GM23338 (cell line): ENCODE measurements around the gene KIRREL3. TPM values are rescaled to one million over a fixed set of nuclear protein-coding genes. Genes with fewer than 3 reads are reported as not detected.

Experiments
- ATAC-seq: fragments of 200-7000 bp; cut with Tn5 transposase; 3 replicates; pipeline ENCODE4 v1.9.1; 2020
- DNase-seq: peaks from one replicate; pipeline ENCODE4 v3.0.0-alpha.2; 2015; ENCODE audit warnings: low spot score
- H2AFZ ChIP-seq: fragments of 200-600 bp; sonication (generic); 2 replicates; pipeline ENCODE4 v1.8.0; 2016; ENCODE audit warnings: antibody characterized with exemption, mild to moderate bottlenecking, moderate library complexity
- H3F3A ChIP-seq: fragments of 200-600 bp; sonication (generic); replicated peaks from 2 replicates; pipeline ENCODE4 v1.8.0; 2017; ENCODE audit warnings: antibody characterized with exemption, mixed run types, low read depth
- H3K27ac ChIP-seq: fragments of 200-600 bp; sonication (generic); 2 replicates; pipeline ENCODE4 v1.6.1; 2016; ENCODE audit warnings: low read depth
- H3K27me3 ChIP-seq: fragments of 200-600 bp; sonication (generic); 2 replicates; pipeline ENCODE4 v1.8.0; 2016; ENCODE audit warnings: mild to moderate bottlenecking, mixed run types, moderate library complexity; ENCODE audit not compliant: insufficient read depth
- H3K36me3 ChIP-seq: fragments of 200-600 bp; sonication (generic); 2 replicates; pipeline ENCODE4 v1.8.0; 2016; ENCODE audit warnings: mild to moderate bottlenecking; ENCODE audit not compliant: insufficient read depth
- H3K4me1 ChIP-seq: fragments of 200-600 bp; sonication (generic); 2 replicates; pipeline ENCODE4 v1.8.0; 2016; ENCODE audit warnings: mild to moderate bottlenecking, moderate library complexity; ENCODE audit not compliant: insufficient read depth
- H3K4me2 ChIP-seq: fragments of 200-600 bp; sonication (generic); 2 replicates; pipeline ENCODE4 v1.7.1; 2017; ENCODE audit warnings: mixed run types
- H3K4me3 ChIP-seq: fragments of 200-600 bp; sonication (generic); 2 replicates; pipeline ENCODE4 v1.6.1; 2016; ENCODE audit warnings: mixed run types
- H3K79me2 ChIP-seq: fragments of 200-600 bp; sonication (generic); replicated peaks from 2 replicates; pipeline ENCODE4 v1.8.0; 2017; ENCODE audit warnings: mild to moderate bottlenecking; ENCODE audit not compliant: insufficient read depth
- H3K9me2 ChIP-seq: fragments of 200-600 bp; sonication (generic); 2 replicates; pipeline ENCODE4 v1.8.0; 2017; ENCODE audit not compliant: insufficient read depth
- H4K20me1 ChIP-seq: fragments of 200-600 bp; sonication (generic); replicated peaks from 2 replicates; pipeline ENCODE4 v1.8.0; 2017; ENCODE audit warnings: mild to moderate bottlenecking; ENCODE audit not compliant: insufficient read depth
- H3K27ac Mint-ChIP-seq: 2 replicates; pipeline ENCODE4 v1.8.0; 2020; ENCODE audit warnings: inconsistent platforms, mild to moderate bottlenecking, moderate library complexity, mixed read lengths
- H3K27me3 Mint-ChIP-seq: 3 replicates; pipeline ENCODE4 v1.8.0; 2022; ENCODE audit warnings: low read depth, mild to moderate bottlenecking, moderate library complexity, mixed read lengths, inconsistent platforms; ENCODE audit not compliant: insufficient read depth, poor library complexity
- H3K36me3 Mint-ChIP-seq: 3 replicates; pipeline ENCODE4 v1.8.0; 2021; ENCODE audit warnings: low read depth, mild to moderate bottlenecking, inconsistent platforms, moderate library complexity, mixed read lengths
- H3K4me1 Mint-ChIP-seq: 3 replicates; pipeline ENCODE4 v1.8.0; 2020; ENCODE audit warnings: mild to moderate bottlenecking, inconsistent platforms, mixed read lengths
- H3K4me3 Mint-ChIP-seq: 3 replicates; pipeline ENCODE4 v1.8.0; 2021; ENCODE audit warnings: moderate library complexity, mild to moderate bottlenecking, inconsistent platforms, mixed read lengths
- H3K9me3 Mint-ChIP-seq: 3 replicates; pipeline ENCODE4 v1.8.0; 2020; ENCODE audit warnings: moderate library complexity, mild to moderate bottlenecking, inconsistent platforms, mixed read lengths
- EZH2 ChIP-seq: fragments of 200-600 bp; sonication (generic); IDR thresholded peaks from one replicate; pipeline ENCODE4 v1.8.0; 2017; ENCODE audit warnings: antibody characterized with exemption, mild to moderate bottlenecking, low read depth; ENCODE audit not compliant: unreplicated experiment
- EZH2phosphoT487 ChIP-seq: fragments of 200-600 bp; sonication (generic); IDR thresholded peaks from one replicate; pipeline ENCODE4 v1.8.1; 2018; ENCODE audit warnings: antibody characterized with exemption; ENCODE audit not compliant: unreplicated experiment
- JUNB ChIP-seq: IDR thresholded peaks from one replicate; pipeline ENCODE4 v1.6.1; 2016; ENCODE audit warnings: antibody characterized with exemption; ENCODE audit not compliant: unreplicated experiment
- POLR2AphosphoS5 ChIP-seq: IDR thresholded peaks from 2 replicates; pipeline ENCODE4 v1.6.1; 2016; ENCODE audit warnings: antibody characterized with exemption, low read depth
- REST ChIP-seq: IDR thresholded peaks from one replicate; pipeline ENCODE4 v1.6.1; 2018; ENCODE audit warnings: antibody characterized with exemption; ENCODE audit not compliant: unreplicated experiment
- STAT1 ChIP-seq: IDR thresholded peaks from one replicate; pipeline ENCODE4 v1.6.1; 2016; ENCODE audit warnings: antibody characterized with exemption; ENCODE audit not compliant: unreplicated experiment
- ZNF331 ChIP-seq: fragments of 250-450 bp; sonication (Bioruptor Pico); IDR thresholded peaks from 2 replicates; pipeline ENCODE4 v1.5.0; 2020; ENCODE audit warnings: low read depth, mild to moderate bottlenecking, moderate library complexity
- ZNF462 ChIP-seq: fragments of 250-450 bp; sonication (Bioruptor Pico); IDR thresholded peaks from 2 replicates; pipeline ENCODE4 v1.5.0; 2020; ENCODE audit warnings: mild to moderate bottlenecking, moderate library complexity
- polyA plus RNA-seq: library from polyadenylated mRNA; unstranded; fragments of >200 nt; fragmentation: Nextera tagmentation; extraction: Ambion mirVana; gene quantifications from 2 replicates; pipeline ENCODE4 v1.2.1, GENCODE V29; 2016
- total RNA-seq: library from RNA; depleted of rRNA; stranded (reverse); fragments of >200 nt; shearing (Covaris generic); gene quantifications from 2 replicates; pipeline ENCODE4 v1.2.3, GENCODE V29; 2014
- TF ChIP-seq, protein P1 (sequence below): IDR thresholded peaks from 2 replicates; pipeline ENCODE4 v1.6.1; 2016; ENCODE audit warnings: antibody characterized with exemption

Gene KIRREL3
- total and polyA plus RNA-seq, 2 experiments from 2014 or later = 0.13 to 1.5 TPM

DNA sequence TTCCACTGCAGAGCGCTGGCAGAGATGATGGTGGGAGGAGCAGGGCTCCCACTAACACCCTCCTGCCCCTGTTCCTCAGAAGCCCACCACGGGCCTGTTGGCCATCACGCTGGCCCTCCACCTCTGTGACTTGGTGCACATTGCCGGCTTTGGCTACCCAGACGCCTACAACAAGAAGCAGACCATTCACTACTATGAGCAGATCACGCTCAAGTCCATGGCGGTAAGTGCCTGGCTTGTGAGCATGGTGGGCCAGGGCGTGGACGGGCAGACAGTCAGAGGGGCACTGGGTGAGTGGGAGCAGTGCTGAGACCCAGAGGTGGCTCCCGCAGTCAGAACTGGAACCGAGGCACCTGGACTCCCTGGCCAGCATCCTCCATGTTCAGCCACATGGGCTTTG is 587.1 kb downstream of the KIRREL3 start:
- DNase-seq = no peak
- Mint-ChIP-seq H3K27ac (no peak overlapping the region), H3K27me3 (peaks cover 12% of the 10 kb centered on the region), H3K36me3 (peaks cover 19% of the 10 kb centered on the region), H3K4me1 (peaks cover 8% of the 10 kb centered on the region), H3K9me3 (no peaks in the 10 kb centered on the region), H3K4me3 (no peak overlapping the region)
- H3K4me3 ChIP-seq = no peak overlapping the region
- peaks cover 11% of the 10 kb centered on the region; the same call in 1 of the 2 replicates for H3K4me1 ChIP-seq
- no peaks in the 10 kb centered on the region for H4K20me1 ChIP-seq
- H3K79me2 ChIP-seq = no peaks in the 10 kb centered on the region
- H3K36me3 ChIP-seq = no peaks in the 10 kb centered on the region
- no peak for TF ChIP-seq ZNF331 (CRISPR knock-in tag)
- TF ChIP-seq POLR2AphosphoS5 = no peak
- no peak for TF ChIP-seq EZH2phosphoT487
- TF ChIP-seq, protein P1, sequence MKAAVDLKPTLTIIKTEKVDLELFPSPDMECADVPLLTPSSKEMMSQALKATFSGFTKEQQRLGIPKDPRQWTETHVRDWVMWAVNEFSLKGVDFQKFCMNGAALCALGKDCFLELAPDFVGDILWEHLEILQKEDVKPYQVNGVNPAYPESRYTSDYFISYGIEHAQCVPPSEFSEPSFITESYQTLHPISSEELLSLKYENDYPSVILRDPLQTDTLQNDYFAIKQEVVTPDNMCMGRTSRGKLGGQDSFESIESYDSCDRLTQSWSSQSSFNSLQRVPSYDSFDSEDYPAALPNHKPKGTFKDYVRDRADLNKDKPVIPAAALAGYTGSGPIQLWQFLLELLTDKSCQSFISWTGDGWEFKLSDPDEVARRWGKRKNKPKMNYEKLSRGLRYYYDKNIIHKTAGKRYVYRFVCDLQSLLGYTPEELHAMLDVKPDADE = no peak
- TF ChIP-seq REST = no peak
- no peak for TF ChIP-seq JUNB
- no peak for TF ChIP-seq ZNF462 (CRISPR knock-in tag)
- TF ChIP-seq STAT1 = no peak
- no peak for TF ChIP-seq EZH2
- no peak overlapping the region for H2AFZ ChIP-seq
- 0 out of 2 replicates have a peak, but pooled peaks cover 3% of the 10 kb centered on the region for H3F3A ChIP-seq
- ATAC-seq = no peak
- no peaks in the 10 kb centered on the region for H3K9me2 ChIP-seq
- H3K27ac ChIP-seq = no peak overlapping the region
- 0 out of 2 replicates have a peak, but pooled peaks cover 3% of the 10 kb centered on the region for H3K27me3 ChIP-seq
- H3K4me2 ChIP-seq = no peak overlapping the region
